DOHH2 (cell line): ENCODE measurements around the gene B4GALNT3.

Source experiments
- EZH2phosphoT487 ChIP-seq: fragments of 200-600 bp; sonication (generic); IDR thresholded peaks from 2 replicates; pipeline ENCODE4 v1.6.1; 2017; ENCODE audit warnings: borderline replicate concordance, mild to moderate bottlenecking, antibody characterized with exemption, low read length, moderate library complexity, mixed read lengths
- TF ChIP-seq, protein P1 (sequence below): fragments of 200-600 bp; sonication (generic); IDR thresholded peaks from one replicate; pipeline ENCODE4 v1.5.1; 2014; ENCODE audit warnings: antibody characterized with exemption, mild to moderate bottlenecking, low read depth, low read length; ENCODE audit not compliant: poor library complexity, severe bottlenecking

DNA sequence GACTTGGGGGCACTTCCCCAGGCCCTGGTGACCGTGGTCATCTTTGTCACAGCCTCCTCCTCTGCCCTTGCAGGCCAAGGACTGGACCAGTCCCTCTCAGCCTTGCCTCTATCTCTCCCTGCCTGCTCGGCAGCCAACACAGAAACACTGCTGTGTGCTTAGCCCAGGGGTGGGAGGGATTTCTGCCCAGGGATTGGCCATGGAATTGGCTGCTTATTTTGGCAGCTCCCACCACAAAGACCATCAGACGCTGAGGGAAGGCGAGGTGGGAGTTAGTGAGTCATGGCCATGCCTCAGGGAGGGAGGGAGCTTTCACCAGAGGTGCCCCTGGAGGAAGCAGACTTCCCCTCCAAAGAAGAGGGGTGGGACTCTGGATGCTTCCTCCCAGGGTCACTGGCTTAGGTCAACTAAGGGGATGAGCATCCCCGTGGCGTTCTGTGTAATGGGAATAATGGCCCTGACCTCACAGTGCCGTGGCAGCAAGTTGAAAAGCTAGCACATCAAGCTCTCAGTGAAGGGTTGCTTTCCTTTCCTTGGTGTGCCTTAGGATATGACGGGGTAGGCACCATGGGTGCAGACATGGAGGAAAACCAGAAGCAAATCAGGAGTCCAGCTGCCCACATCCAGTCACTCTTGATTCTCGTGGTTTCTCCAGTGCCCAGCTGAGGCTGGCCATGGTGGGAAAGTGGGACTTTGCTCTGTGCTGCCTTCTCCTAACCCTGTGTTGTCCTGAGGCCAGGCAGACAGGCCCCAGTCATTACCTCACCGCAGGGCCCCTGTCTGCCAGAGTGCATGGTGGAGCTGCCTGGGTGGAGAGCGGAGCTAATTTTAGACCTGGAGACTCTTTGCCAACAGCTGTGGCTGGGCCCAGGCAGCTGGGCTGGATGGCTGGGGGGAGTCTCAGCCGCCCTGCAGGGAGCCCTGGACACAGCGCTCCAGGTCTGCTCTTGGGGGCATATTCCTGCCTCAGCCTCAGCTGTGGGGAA lies 21.4 kb downstream of the B4GALNT3 start:
- TF ChIP-seq, protein P1, sequence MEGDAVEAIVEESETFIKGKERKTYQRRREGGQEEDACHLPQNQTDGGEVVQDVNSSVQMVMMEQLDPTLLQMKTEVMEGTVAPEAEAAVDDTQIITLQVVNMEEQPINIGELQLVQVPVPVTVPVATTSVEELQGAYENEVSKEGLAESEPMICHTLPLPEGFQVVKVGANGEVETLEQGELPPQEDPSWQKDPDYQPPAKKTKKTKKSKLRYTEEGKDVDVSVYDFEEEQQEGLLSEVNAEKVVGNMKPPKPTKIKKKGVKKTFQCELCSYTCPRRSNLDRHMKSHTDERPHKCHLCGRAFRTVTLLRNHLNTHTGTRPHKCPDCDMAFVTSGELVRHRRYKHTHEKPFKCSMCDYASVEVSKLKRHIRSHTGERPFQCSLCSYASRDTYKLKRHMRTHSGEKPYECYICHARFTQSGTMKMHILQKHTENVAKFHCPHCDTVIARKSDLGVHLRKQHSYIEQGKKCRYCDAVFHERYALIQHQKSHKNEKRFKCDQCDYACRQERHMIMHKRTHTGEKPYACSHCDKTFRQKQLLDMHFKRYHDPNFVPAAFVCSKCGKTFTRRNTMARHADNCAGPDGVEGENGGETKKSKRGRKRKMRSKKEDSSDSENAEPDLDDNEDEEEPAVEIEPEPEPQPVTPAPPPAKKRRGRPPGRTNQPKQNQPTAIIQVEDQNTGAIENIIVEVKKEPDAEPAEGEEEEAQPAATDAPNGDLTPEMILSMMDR = no peak
- TF ChIP-seq EZH2phosphoT487 = no peak
